Omental fat pad (tissue), 4 donors: ENCODE measurements around the gene ONECUT1. TPM values are rescaled to one million over a fixed set of nuclear protein-coding genes. Genes with fewer than 3 reads are reported as not detected.

Experiments used
- ATAC-seq: fragments of 150-250 bp; one replicate; pipeline ENCODE4 v1.9.1; 2016; ENCODE audit warnings: mild to moderate bottlenecking, moderate library complexity; ENCODE audit not compliant: low FRiP score
- DNase-seq: peaks from one replicate; pipeline ENCODE4 v3.0.0-alpha.2; 2019; ENCODE audit warnings: low spot score
- CTCF ChIP-seq, 3 donors: fragments of 450-650 bp; IDR thresholded peaks; one replicate each; pipeline ENCODE4 v1.5.1; 2016 to 2017; ENCODE audit warnings: antibody characterized with exemption in 3 of 3, mild to moderate bottlenecking in 3 of 3, moderate library complexity in 2 of 3
- total RNA-seq, 4 donors: library from RNA; depleted of rRNA; stranded (reverse); fragments of >200 nt; gene quantifications; one replicate each; pipeline ENCODE4 v1.1.0, GENCODE V29; 2016

Gene ONECUT1
- total RNA-seq, 4 donors from 2014 or later, result 0.38 TPM; not detected in 3

DNA sequence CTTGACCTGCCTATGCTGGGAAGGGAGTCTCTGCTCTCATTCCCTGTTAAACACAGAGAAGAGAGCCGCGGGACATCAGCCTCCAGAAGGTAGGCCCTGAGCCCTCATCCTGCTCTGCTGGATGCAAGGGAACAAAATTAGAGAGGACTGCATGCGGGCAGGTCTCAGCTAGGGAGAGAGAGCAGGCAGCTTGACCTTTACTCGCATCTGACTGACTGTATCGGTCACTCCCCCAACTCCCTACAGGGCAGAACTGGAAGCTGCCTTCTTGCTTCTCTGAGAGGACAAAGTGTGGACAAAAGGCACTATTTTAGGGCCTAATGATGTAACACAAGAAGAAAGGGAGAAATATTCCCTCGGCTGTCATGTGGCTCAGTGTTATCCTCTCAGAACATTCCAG, 72.2 kb downstream of the ONECUT1 start:
- TF ChIP-seq CTCF (IDR thresholded peaks at IDR 0.05), result no peak
- ATAC-seq (no peak), DNase-seq (no peak)

- ATAC-seq (no peak), DNase-seq (no peak)
- no peak for TF ChIP-seq CTCF (IDR thresholded peaks at IDR 0.05)
Observed at GRCh38 chr15:52717481-52717880, 72.7 kb downstream of the ONECUT1 start.

DNA sequence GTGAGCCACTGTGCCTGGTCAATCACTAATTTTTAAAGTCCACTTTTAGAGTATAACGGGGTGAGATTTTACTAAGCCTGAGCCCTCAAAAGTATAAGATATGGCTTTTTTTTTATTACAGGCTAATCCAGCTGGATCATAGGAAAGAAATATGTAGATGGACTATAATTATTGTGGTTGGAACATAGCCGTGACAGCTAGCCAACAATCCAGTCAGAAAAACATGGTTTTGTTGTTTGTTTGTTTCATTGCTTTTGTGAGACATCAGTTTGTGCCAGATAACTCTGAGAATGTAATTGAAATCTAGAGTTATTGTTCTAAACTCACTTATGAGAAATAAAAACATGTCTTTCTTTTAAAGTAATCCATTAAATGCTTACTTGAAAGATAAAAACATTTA, 73.6 kb downstream of the ONECUT1 start:
- DNase-seq, result no peak
- no peak for TF ChIP-seq CTCF (IDR thresholded peaks at IDR 0.05)
- ATAC-seq, result no peak

DNA sequence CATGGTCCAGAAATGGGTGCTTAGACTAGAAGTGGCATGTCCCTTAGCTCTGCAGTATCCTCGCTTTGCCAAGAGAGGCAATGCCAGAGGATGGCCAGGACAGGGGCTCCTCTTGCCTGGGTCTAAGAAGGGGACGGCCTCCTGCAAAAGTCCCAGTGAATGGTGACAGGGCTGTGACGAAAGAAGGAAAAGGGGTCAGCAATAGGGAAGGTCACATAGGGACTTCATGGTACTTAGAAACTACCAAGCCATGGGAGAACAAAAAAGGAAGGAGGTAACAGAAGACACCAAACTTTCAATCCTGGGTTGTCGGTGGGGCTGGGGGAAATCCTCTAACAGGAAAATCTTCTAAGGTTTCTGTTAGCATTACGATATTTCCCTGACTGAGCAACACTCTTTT, 74.7 kb downstream of the ONECUT1 start:
- ATAC-seq (no peak), DNase-seq (no peak)
- no peak for TF ChIP-seq CTCF (IDR thresholded peaks at IDR 0.05)

DNA sequence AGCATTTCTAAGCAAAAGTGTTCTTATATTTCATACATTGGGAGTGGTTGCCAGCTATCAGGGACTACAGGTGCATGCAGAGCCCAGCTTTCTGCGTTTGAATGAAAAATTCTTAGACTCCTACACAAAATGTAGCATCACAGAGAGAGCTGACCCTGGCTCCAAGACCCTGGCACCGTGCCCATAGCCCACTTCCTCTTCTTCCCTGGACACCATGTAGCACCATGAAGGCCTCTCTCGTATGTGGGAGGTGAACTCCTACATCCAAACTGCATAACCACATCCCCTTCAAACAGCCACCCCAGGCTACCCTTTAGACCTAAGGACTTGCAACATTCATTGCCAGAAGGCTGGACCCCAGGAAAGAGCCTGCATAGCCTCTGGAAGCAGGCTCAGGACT, 75.2 kb downstream of the ONECUT1 start:
- no peak for DNase-seq
- no peak for ATAC-seq
- TF ChIP-seq CTCF (IDR thresholded peaks at IDR 0.05), result no peak

DNA sequence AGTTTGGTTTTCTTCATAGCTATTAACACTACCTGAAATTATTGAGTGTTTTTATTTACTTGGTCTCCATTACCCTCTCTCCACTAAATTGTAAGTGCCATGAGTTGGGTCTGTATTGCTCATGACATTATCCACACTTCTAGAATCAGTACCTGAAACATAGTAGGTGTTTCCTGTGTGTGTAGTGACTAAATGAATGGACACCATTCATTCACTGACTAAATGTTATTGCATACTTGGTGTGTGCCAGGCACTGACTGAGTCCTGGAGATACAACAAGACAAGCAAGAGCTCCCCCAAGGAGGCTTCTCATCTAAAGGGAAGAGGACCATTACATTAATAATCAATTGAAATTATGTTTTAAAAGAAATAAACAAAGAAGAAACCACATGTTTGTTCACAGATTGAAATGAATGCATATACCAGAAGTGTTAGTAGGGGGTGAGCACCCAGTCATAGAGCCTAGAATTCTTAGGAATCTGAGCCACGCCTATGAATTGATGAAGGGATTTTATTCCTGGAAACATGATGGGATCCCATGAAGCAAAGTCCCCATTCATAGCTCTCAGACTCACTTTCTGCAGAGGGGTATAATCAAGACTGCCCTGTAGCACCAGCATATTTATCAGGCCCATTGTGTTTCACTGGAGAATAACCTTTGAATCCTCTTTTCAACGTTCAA, 79.3 kb downstream of the ONECUT1 start:
- no peak for ATAC-seq
- TF ChIP-seq CTCF (IDR thresholded peaks at IDR 0.05), result no peak
- no peak for DNase-seq

DNA sequence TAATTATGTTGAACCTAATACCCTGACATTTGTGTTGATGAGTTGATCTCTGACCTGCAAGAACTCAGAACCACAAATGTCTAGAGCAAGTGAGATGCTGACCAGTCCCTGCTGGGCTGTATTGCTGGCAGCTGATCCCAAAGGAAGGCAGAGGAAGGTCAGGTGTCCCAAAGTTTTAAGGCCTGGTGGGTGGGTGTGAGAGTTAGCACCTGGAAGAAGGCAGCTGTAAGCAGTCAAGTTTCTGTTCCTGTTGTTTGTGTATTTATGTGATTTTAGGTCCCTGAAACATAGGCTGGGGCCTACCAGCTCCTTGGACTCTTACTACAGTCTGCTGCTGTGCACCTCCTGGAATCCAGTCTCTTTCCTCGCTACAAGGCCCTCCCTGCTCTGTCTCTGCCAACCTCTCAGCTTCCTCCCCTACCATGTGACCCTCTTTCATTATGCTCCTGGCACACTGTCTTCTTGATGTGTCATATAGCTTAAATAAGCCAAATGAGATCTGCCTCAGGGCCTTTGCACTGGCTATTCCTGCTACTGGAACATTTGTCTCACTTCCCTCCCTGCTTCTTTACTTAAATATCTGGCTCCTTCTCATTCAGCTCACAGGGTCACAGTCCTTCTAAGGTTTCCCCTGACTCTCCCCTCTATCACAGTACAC, 80.0 kb downstream of the ONECUT1 start:
- no peak for TF ChIP-seq CTCF (IDR thresholded peaks at IDR 0.05)
- ATAC-seq (no peak), DNase-seq (no peak)
